GM12872 (cell line): Measurements from ENCODE around the gene MRC2.

Source experiments
- CTCF ChIP-seq: IDR thresholded peaks from 3 replicates; pipeline ENCODE4 v1.5.1; 2011; ENCODE audit warnings: low read depth, mild to moderate bottlenecking, low read length, moderate library complexity; ENCODE audit not compliant: insufficient read depth

The MRC2 gene

GRCh38 chr17:62707425-62707739 lies 79.9 kb downstream of the MRC2 start:
- no peak for TF ChIP-seq CTCF

- no peak for TF ChIP-seq CTCF
Measured at GRCh38 chr17:62708587-62708986, 81.1 kb downstream of the MRC2 start.

- no peak for TF ChIP-seq CTCF
Measured at GRCh38 chr17:62712171-62712581, 84.7 kb downstream of the MRC2 start.

GRCh38 chr17:62713086-62713881 lies 85.8 kb downstream of the MRC2 start:
- no peak for TF ChIP-seq CTCF

GRCh38 chr17:62714016-62714777 lies 86.7 kb downstream of the MRC2 start:
- no peak for TF ChIP-seq CTCF

- TF ChIP-seq CTCF, result no peak
Measured at GRCh38 chr17:62715882-62716390, 88.5 kb downstream of the MRC2 start.

- TF ChIP-seq CTCF, result no peak
Measured at GRCh38 chr17:62716834-62717588, 89.5 kb downstream of the MRC2 start.
